Measurements from ENCODE around the gene SCAMP1. TPM values are rescaled to one million over a fixed set of nuclear protein-coding genes. Genes with fewer than 3 reads are reported as not detected.

Gene SCAMP1
- polyA plus RNA-seq, 2 donors, result 8.7 TPM

DNA sequence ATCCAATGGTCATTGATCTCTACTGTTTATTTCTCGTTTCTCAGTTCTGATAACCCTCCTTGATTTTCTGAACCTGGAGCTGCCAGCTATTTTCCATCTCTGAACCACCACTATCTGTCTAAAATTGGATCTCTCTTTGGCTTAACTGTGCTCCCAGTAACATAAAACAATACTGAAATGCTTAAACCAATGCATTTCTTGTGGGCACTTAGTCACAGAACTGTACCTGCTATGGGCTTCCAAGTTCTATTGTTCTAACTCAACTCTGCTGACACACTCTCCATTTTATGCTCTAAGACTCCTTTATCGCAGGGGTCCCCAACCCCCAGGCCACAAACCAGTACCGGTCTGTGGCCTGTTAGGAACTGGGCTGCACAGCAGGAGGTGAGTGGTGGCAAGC is 167.5 kb downstream of the SCAMP1 start:
- Histone ChIP-seq H3K4me1 (ENCODE audit: control insufficient read depth in 2 of 2, insufficient read depth in 2 of 2, low read length in 1 of 2) (peaks cover 0 to 2% of the 10 kb centered on the region in 2 donors), H3K27ac (ENCODE audit: low read depth in 2 of 2, low read length in 1 of 2) (no peak overlapping the region), H3K27me3 (ENCODE audit: control insufficient read depth in 1 of 2, insufficient read depth in 2 of 2, low read length in 2 of 2) (no peaks in the 10 kb centered on the region), H3K4me3 (ENCODE audit: low read depth in 1 of 2, low read length in 2 of 2) (no peak overlapping the region), H3K9me3 (ENCODE audit: control insufficient read depth in 2 of 2, insufficient read depth in 1 of 2, low read depth in 1 of 2, low read length in 1 of 2) (no peaks in the 10 kb centered on the region), H3K36me3 (ENCODE audit: control insufficient read depth in 2 of 2, insufficient read depth in 2 of 2, low read length in 1 of 2) (no peaks in the 10 kb centered on the region)
- WGBS, 2 donors, result 84 to 87% methylated on average over 3 of the region's 3 CpGs

Other genes with a start within 250 kb of the SCAMP1 start
- gene AP3B1, start 65.9 kb upstream of the SCAMP1 start, polyA plus RNA-seq, result 10 to 100 TPM; 26.1 to 39.1 TPM

Measured in esophagus (tissue), 2 donors.